OCI-LY3 (cell line): ENCODE measurements around the gene HIBCH.

Experiments
- EZH2phosphoT487 ChIP-seq: fragments of 200-600 bp; shearing (Covaris generic); IDR thresholded peaks from 2 replicates; pipeline ENCODE4 v1.6.1; 2018; ENCODE audit warnings: antibody characterized with exemption, mixed run types, low read depth
- TF ChIP-seq, protein P1 (sequence below): fragments of 200-600, 300-600 bp; sonication (generic); IDR thresholded peaks from 2 replicates; pipeline ENCODE4 v1.5.1; 2014; ENCODE audit warnings: antibody characterized with exemption, low read length, low read depth

DNA sequence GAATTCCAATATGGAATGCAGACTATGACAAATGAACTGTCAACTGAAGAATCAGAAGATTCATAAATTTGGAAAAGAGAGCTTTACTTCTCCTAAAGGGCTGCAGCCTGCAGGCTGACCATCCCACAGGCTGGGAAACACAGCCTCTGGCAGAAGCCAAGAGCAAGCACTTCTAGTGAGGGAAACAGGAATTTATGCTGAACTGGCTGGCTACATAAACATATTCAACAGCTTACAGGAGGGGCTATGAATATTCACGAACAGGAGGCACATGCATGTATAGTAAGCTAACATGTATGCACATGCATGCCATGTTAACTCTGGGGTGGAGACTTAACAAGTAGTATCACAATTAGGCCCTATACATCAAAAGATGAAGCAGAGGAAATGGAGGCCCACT is 17.6 kb downstream of the HIBCH start:
- TF ChIP-seq, protein P1, sequence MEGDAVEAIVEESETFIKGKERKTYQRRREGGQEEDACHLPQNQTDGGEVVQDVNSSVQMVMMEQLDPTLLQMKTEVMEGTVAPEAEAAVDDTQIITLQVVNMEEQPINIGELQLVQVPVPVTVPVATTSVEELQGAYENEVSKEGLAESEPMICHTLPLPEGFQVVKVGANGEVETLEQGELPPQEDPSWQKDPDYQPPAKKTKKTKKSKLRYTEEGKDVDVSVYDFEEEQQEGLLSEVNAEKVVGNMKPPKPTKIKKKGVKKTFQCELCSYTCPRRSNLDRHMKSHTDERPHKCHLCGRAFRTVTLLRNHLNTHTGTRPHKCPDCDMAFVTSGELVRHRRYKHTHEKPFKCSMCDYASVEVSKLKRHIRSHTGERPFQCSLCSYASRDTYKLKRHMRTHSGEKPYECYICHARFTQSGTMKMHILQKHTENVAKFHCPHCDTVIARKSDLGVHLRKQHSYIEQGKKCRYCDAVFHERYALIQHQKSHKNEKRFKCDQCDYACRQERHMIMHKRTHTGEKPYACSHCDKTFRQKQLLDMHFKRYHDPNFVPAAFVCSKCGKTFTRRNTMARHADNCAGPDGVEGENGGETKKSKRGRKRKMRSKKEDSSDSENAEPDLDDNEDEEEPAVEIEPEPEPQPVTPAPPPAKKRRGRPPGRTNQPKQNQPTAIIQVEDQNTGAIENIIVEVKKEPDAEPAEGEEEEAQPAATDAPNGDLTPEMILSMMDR: no peak
- no peak for TF ChIP-seq EZH2phosphoT487
